GM18519 (cell line): Measurements from ENCODE around the gene IFITM5.
A peak's percentile ranks its signal among the peaks of the same experiment; 100 is the strongest.
"Not testable (repeated sequence)": the region's sequence is repeated elsewhere in the genome, so short reads cannot be mapped to it uniquely, and the experiment has no call there.

Experiments
- ATAC-seq: cut with Tn5 transposase; IDR thresholded peaks from one replicate; pipeline ENCODE4 v1.9.1; 2021; ENCODE audit warnings: mild to moderate bottlenecking, moderate library complexity; ENCODE audit not compliant: unreplicated experiment, low FRiP score

The IFITM5 gene

DNA sequence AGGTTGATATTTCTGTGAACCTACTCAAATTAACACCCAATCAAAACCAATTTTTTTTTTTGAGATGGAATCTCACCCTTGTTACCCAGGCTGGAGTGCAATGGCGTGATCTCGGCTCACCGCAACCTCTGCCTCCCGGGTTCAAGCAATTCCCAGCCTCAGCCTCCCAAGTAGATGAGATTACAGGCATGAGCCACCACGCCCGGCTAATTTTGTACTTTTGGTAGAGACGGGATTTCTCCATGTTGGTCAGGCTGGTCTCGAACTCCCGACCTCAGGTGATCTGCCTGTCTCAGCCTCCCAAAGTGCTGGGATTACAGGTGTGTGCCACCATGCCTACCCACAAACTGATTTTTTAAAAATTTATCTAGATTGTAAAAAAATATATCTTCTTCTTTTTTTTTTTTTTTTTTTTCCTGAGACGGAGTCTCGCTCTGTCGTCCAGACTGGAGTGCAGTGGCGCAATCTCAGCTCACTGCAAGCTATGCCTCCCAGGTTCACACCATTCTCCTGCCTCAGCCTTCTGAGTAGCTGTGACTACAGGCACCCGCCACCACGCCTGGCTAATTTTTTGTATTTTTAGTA, 29.3 kb upstream of the IFITM5 start:
- not testable (repeated sequence) for ATAC-seq

DNA sequence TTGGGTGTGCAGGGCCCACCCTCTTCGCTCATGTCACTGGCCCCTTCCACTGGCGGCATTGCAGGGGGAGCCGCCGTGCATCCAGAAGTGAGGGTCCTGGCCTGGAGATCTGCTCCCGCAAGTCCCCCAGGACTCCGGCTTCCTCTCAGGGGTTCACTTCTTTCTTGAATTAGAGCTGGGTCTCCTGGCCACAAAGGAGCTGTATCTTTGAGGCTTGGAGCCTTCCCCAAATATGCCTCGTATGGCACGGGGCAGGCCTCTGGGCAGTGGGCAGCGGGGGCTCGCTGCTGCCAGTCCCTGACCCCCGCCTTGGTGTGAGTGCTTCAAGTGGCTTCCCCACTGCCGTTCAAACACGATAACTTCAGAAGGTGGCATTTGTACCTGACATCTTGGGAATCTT, 28.7 kb upstream of the IFITM5 start:
- no peak for ATAC-seq

DNA sequence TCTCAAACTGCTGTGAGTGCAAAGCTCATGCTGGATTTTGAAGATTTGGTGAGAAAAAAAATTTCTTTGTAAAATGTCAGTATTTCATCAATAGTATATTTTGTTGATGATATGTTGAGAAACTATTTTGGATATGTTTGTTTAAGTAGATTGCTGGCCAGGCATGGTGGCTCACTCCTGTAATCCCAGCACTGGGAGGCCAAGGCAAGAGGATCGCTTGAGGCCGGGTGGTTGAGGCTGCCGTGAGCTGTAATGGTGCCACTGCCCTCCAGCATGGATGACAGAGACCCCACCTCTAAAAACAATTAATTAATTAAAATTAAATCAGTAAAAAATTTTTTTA, 28.2 kb upstream of the IFITM5 start:
- no peak for ATAC-seq

DNA sequence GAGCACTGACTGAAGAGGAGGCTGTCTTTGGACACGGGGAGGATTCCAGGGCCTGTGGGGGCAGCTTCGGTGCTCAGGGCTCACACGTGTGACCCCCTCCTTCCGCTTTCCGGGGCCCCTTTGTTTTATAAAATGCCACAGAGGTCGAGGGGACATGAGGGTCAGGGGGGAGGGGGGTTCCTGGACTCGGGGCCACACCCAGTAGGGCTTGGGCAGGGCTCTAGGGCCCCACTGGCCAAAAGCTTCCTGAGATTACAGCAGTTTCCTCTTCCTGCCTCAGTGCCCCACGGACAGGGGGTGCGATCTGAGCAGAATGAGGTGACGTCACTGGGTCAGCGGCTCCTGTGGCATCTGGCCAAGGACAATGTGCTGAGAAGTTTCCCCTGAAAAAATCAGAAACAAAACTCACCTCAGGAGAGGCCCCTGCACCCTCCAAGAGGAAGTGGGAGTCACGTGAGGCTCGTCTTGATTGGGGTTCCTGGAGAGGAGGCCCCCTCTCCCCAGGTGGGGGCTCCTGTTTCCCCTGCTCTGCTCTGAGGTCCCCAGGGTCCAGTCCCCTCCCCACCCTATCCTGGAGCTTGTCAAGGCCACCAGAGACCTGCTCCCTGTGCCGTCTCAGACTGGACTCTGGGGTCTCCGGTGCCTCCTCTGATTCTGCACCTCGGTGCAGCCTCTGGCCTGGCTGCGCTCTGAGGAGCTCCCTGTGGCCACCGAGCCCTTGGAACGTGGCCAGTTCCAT, 27.7 kb upstream of the IFITM5 start:
- ATAC-seq: peak; percentile 40

DNA sequence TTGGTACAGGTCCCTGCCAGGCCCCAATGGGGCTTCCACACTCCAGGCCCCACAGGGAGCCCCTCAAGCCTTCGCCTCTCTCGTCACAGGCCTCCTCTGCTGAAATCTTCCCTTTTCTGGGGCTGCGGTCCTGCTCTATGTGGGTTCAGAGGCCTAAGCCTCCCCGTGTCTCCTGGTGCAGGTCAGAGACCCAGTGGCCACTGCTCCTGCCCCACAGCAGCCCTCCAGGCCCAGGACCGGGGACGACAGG, 27.2 kb upstream of the IFITM5 start:
- no peak for ATAC-seq

DNA sequence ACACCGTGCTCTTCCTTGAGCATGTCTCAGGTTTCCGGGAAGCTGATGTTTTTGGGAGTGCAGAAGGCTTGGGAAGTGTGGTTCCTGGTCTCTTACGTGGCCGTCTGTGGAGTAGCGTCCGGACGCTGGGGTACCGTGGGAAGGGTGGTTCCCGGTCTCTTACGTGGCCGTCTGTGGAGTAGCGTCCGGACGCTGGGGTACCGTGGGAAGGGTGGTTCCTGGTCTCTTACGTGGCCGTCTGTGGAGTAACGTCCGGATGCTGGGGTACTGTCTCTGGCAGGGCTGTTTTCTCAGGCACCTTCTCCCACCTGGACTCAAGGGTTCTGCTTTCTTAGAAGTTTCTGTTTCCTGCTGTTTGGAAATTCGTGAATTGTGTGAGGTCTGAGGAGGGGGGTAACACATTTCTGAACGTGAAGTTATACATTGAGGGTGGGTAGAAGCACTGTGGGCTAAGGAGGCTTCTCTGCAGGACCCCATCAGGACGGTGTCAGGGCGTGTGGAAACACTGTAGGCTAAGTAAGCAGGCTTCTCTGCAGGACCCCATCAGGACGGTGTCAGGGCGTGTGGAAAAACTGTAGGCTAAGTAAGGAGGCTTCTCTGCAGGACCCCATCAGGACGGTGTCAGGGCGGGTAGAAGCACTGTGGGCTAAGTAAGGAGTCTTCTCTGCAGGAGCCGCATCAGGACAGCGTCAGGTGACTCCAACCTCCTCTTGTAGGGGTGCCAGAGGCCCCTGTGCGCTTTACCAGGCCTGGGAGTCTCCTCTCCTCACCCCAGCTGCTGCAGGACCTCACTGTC, 26.7 kb upstream of the IFITM5 start:
- no peak for ATAC-seq

DNA sequence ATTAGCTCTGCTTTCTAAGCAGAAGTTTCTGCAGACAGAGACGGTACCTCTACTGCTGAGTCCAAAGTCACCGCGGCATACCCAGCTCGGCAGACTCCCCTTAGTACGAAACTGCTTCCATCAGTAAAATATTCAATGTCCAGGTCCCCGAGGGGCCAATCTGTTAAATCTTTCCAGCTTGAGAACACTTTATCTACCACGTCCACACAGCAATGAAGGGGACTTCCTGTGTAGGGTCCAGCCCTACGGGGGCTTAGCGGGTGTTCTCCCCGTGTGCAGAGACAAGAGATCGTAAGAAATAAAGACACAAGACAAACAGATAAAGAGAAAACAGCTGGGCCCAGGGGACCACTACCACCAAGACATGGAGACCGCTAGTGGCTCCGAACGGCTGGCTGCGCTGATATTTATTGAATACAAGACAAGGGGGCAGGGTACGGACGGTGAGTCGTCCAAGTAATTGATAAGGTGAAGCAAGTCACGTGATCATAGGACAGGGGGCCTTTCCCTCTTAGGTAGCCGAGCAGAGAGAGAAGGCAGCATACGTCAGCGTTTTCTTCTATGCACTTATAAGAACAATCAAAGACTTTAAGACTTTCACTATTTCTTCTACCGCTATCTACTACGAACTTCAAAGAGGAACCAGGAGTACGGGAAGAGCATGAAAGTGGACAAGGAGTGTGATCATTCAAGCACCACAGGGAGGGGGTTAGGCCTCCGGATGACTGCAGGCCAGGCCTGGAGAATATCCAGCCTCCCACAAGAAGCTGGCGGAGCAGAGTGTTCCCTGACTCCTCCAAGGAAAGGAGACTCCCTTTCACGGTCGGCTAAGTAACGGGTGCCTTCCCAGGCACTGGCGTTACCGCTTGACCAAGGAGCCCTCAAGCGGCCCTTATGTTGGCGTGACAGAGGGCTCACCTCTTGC, 25.5 kb upstream of the IFITM5 start:
- ATAC-seq: not testable (repeated sequence)

DNA sequence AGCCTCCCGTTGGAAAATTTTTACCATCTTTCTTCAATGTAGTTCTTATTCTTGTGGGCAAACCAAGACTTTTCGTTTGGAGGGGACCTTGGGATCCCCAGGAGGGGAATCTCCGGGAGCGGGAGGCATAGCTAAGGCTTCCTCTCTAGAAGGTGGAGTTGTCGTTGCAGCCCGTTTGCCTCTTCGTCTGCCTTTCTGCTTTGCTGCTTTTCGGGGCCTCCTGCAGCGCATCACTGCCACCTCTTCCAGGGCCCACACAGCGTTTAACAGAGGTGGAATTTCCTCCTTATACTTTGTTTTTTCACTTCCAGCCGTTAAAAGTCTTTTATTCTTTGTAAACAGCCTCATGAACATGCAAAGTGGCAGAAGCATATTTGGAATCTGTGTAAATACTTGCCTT, 24.8 kb upstream of the IFITM5 start:
- no peak for ATAC-seq

DNA sequence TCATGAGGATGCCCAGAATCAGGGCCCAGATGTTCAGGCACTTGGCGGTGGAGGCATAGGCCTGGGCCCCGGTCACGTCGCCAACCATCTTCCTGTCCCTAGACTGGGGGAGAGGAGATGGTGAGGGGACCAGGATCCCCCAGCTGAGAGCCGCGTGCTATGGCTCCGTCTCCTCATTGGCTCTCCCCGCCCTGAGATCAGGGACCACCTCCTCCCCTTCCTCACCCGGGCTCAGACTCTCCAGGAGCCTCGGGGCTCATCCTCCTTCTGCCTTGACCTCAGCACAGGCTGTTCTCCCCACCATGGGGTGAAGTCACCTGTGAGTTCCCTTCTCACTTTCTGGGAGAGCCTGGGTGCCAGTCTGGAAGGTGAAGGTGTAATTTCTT, 20.6 kb upstream of the IFITM5 start:
- ATAC-seq: not testable (repeated sequence)

DNA sequence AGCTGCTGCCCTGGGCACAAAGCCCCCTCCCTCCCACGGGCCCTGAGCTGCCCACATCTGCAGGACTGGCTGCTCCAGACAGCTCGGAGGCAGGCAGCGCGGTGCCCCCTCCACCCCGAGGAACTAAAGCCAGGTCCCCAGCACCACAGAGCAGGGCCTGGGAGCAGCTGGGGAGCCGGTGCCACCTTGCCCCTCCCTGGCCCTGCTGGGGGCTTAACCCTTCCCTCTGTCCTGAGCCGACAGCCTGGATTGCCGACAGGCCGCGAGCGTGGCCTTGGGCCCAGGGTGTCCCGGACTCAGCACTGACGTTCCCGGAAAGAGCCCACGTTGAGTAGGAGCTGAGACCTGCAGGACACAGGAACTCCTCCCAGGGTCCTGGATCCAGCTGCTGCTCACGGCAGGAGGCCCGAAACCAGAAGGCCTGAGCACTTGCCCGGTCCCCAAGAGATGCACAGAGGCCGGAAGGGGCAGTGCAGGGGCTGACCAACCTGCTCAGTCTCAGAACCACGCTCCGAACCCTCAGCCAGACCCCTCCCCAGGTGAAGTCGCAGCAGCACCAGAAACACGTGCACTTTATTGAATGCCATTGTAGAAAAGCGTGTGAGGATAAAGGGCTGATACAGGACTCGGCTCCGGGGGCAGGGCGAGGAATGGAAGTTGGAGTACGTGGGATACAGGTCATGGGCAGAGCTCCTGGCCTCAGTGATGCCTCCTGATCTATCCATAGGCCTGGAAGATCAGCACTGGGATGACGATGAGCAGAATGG, 20.0 kb upstream of the IFITM5 start:
- ATAC-seq: not testable (repeated sequence)

DNA sequence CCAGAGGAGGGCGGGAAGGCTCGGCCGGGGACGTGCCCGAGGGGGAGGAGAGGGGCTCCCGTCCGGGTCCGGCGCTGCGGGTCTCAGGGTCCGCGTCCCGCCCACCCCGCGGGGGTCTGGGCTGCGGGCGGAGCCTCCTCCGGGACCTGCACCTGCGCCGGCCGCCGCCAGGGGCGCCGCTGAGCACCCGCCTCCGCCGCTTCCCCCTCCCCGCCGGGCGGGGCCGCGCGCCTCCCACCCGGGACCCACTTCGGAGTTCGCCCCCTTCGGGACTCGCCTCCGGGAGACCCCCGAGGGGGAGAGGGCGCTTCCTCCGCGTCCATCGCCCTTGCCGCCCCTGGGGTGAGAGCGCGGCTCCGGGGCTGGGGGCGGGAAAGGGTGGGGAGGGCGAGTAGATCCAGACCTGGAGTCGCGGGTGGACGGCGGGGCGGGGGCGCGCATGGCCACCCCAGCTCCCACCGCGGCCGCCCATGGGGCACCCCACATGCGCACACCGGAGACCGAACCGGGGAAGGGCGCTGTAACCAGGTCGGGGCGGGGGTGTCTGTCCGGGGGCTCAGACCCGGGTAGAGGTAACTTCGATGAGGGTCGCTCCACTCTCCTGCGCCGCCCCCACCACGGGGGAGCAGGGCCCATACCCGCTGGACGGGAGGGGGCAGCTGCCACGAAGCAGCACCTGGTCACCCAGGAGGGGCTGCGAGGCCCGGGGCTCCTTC, 19.2 kb upstream of the IFITM5 start:
- peak; percentile 34 for ATAC-seq

DNA sequence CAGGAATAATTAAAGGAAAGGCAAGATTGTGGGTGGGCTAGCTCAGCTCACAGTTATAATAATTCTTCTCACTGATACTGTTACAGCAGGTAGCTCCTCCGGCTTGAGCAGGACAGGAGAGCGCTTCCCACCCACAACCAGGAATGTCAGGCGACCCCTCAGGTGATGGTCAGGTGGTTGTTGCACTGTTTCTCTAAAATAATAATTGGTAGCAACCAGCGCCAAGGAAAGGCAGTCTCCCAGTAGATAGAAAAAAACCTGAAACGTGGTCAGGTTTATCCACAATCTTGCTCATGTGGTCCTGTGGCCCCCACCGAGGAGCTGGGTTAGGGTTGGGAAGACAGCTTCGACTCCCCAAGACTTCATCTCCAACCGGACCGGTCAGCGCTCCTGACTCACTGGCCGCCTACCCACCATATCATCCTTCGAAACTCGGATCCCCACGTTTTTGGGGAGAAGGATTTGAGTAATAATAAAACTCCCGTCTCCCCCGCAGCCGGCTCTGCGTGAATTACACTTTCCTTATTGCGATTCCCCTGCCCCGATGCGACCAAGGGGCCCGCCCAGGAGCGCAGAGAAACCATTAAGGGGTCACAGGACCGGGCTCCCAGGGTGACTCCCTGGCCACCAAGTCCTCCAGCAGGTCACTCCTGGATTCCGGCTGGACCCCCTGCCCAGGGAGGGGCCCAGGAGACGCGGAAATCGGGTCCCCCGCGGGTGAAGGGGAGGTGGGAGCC, 18.5 kb upstream of the IFITM5 start:
- not testable (repeated sequence) for ATAC-seq

DNA sequence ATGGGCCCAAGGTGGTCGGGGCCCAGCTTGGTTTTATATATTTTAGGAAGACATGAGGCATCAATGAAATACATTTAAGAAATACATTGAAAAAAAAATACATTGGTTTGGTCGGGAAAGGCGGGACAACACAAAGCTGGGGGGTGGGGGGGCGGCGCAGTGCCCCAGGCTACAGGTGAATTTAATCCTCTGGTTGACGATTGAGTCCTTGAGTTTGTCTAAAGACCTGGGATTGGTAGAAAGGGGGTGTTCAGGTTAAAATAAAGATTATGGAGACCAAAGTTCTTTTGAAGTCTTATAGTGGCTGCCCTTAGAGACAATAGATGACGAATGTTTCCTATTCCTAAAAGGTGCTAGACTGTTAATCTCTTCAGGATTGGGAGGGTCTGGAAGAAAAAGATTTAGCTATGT, 17.6 kb upstream of the IFITM5 start:
- ATAC-seq: no peak

DNA sequence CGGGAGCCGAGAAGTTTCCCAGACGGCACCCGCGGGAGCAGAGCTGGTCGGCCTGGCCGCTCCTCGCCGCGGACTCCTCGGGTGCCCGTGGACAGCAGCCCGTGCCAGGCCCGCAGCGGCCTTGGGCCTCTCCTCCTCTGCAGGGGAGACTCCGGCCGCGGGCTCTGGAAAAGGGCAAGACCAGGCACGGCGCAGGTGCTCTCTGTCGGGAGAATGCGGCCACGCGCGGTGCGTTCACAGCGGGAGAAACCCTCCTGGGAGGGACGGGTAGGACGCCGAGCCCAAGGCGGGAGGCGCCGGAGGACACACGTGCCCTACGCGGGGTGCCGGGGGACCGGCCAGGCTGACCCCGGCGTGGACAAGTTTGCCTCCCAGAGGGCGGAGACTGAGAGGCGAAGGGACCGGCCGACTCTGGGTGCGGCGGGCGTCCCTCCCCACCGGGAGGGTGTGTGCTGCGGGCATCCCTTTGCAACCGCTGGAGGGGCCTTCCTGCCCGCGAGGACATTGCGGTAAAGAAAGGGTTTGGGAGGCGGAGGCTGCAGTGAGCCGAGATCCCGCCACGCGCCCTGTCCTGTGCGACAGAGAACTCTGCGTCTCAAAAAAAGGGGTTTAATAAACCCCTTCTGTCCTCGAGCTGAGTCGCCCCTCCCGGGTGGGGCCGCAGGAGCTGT, 16.8 kb upstream of the IFITM5 start:
- no peak for ATAC-seq

DNA sequence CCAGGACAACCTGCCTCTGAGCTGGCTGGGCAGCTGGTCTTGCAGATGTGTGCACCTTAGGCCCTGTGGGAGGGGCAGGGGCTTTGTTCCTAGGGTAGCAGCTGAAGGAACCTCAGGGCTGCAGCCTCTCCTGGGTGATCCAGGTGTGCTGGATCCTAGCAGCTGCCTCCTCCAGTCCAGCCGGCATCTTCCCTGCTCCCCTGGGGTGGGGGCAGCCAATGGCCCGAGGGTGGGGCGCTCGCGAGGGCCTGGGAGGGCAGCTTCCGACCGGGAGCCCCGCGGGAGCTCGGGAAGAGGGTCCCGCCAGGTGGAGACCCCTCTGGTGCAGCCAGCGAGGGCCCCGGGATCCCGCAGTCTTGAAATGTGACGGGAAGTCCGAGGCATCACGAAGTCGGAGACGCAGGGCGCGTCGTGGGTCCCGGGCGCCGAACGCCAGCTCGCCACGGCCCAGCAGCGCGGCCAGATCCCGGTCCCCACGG, 16.2 kb upstream of the IFITM5 start:
- no peak for ATAC-seq

DNA sequence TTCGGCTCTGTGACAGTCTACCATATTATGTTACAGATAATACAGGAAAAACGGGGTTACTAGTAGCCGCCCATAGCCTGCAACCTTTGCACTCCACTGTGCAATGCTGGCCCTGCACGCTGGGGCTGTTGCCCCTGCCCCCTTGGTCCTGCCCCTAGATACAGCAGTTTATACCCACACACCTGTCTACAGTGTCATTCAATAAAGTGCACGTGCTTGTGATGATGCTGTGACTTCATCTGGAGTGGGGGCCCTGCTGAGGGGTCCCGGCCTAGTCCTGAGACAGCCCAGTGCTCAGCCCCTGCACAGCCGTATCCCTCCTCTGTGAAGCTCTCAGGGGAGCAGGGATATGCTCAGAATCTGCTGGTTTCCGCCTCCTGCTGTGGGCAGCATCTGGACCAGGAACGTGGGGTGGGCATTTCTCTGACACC, 15.7 kb upstream of the IFITM5 start:
- no peak for ATAC-seq

DNA sequence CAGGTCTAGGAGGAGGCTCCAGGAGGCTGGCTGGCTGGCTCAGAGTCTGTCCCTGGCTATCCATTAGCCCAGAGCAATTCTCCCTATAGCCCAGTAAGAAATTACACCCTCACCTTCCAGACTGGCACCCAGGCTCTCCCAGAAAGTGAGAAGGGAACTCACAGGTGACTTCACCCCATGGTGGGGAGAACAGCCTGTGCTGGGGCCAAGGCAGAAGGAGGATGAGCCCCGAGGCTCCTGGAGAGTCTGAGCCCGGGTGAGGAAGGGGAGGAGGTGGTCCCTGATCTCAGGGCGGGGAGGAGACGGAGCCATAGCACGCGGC, 15.2 kb upstream of the IFITM5 start:
- ATAC-seq: not testable (repeated sequence)

DNA sequence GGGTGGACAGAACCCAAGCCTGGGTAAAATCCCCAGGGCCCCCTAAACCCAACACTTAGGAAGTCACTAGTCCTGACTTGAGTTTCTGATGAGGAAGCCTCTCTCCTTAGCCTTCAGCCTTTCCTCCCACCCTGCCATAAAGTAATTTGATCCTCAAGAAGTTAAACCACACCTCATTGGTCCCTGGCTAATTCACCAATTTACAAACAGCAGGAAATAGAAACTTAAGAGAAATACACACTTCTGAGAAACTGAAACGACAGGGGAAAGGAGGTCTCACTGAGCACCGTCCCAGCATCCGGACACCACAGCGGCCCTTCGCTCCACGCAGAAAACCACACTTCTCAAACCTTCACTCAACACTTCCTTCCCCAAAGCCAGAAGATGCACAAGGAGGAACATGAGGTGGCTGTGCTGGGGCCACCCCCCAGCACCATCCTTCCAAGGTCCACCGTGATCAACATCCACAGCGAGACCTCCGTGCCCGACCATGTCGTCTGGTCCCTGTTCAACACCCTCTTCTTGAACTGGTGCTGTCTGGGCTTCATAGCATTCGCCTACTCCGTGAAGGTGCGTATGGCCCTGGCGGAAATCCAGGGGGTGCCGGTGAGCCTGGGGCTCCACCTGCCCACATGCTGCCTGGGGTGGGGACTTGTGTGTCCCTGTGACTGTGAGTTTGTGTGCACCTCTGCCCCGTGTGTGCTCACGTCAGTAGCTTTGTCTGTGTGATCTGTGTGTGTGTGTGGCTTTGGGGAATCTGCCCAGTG, 14.6 kb upstream of the IFITM5 start, which contains the start of gene IFITM1:
TSS of gene IFITM1 (plus strand) at position 254 of the 767 bp plus-strand sequence. CDS start at position 385, 131 bp downstream.
- ATAC-seq: no peak
